Skeletal muscle tissue (tissue), 4 donors: ENCODE results near the gene EOMES. TPM values are rescaled to one million over a fixed set of nuclear protein-coding genes. Genes with fewer than 3 reads are reported as not detected.
A peak's percentile ranks its signal among the peaks of the same experiment; 100 is the strongest.

ENCODE experiments used
- H3K27ac ChIP-seq: one replicate; pipeline ENCODE4 v1.7.0; 2013; ENCODE audit warnings: mild to moderate bottlenecking, low read depth, low read length, inconsistent platforms
- H3K27me3 ChIP-seq, 3 donors: one replicate each; pipeline ENCODE4 v1.7.0; 2013; ENCODE audit warnings: low read length in 3 of 3; ENCODE audit not compliant: control insufficient read depth in 3 of 3, insufficient read depth in 3 of 3
- H3K36me3 ChIP-seq, 3 donors: one replicate each; pipeline ENCODE4 v1.7.0; 2013; ENCODE audit warnings: low read length in 3 of 3; ENCODE audit not compliant: control insufficient read depth in 3 of 3, insufficient read depth in 3 of 3
- H3K4me1 ChIP-seq, 3 donors: one replicate each; pipeline ENCODE4 v1.7.0; 2013; ENCODE audit warnings: low read length in 3 of 3, mild to moderate bottlenecking in 3 of 3; ENCODE audit not compliant: control insufficient read depth in 3 of 3, insufficient read depth in 3 of 3
- H3K4me3 ChIP-seq, 3 donors: one replicate each; pipeline ENCODE4 v1.7.0; 2013; ENCODE audit warnings: low read length in 3 of 3
- H3K9ac ChIP-seq, 3 donors: one replicate each; pipeline ENCODE4 v1.7.0; 2013; ENCODE audit warnings: low read length in 3 of 3, mild to moderate bottlenecking in 3 of 3, moderate library complexity in 2 of 3, low read depth in 1 of 3
- H3K9me3 ChIP-seq, 3 donors: one replicate each; pipeline ENCODE4 v1.7.0; 2013; ENCODE audit warnings: low read length in 3 of 3; ENCODE audit not compliant: control insufficient read depth in 3 of 3
- total RNA-seq: library from RNA; depleted of rRNA; stranded (reverse); fragments of >200 nt; gene quantifications from one replicate; pipeline ENCODE4 v1.2.3, GENCODE V29; 2014
- donor health status: Osteomylitis.

Gene EOMES
- total RNA-seq, 1 donor from 2014 or later = 0.52 TPM

GRCh38 chr3:27686642-27687041, 35.5 kb downstream of the EOMES start:
- Histone ChIP-seq H3K4me3 (no peak overlapping the region), H3K9me3 (peaks cover 0 to 3% (median 3%) of the 10 kb centered on the region in 3 donors), H3K27ac (no peak overlapping the region), H3K9ac (no peak overlapping the region), H3K4me1 (no peaks in the 10 kb centered on the region), H3K27me3 (no peaks in the 10 kb centered on the region), H3K36me3 (no peaks in the 10 kb centered on the region)

GRCh38 chr3:27685474-27685873, 36.6 kb downstream of the EOMES start:
- Histone ChIP-seq H3K36me3 (no peaks in the 10 kb centered on the region), H3K27ac (no peak overlapping the region), H3K4me3 (no peak overlapping the region), H3K4me1 (peaks cover 0 to 5% (median 0%) of the 10 kb centered on the region in 3 donors), H3K9me3 (peaks cover 0 to 3% (median 3%) of the 10 kb centered on the region in 3 donors), H3K27me3 (no peaks in the 10 kb centered on the region), H3K9ac (no peak overlapping the region)

- no peaks in the 10 kb centered on the region for H3K27me3 ChIP-seq
- peaks cover 0 to 5% (median 0%) of the 10 kb centered on the region in 3 donors for H3K4me1 ChIP-seq
- peaks cover 0 to 3% (median 2%) of the 10 kb centered on the region in 3 donors for H3K9me3 ChIP-seq
- no peak overlapping the region for H3K27ac ChIP-seq
- no peak overlapping the region for H3K9ac ChIP-seq
- H3K36me3 ChIP-seq = no peaks in the 10 kb centered on the region
- H3K4me3 ChIP-seq = no peak overlapping the region
Measured at GRCh38 chr3:27684302-27684701, 37.8 kb downstream of the EOMES start.

GRCh38 chr3:27681249-27681748, 40.8 kb downstream of the EOMES start:
- Histone ChIP-seq H3K9ac (peak overlapping the region in 1 of 3 donors; percentile 10), H3K4me1 (peaks cover 0 to 5% (median 2%) of the 10 kb centered on the region in 3 donors), H3K4me3 (peak overlapping the region in 1 of 3 donors; percentile 2), H3K36me3 (no peaks in the 10 kb centered on the region), H3K27ac (no peak overlapping the region), H3K9me3 (no peaks in the 10 kb centered on the region), H3K27me3 (no peaks in the 10 kb centered on the region)

- Histone ChIP-seq H3K4me3 (no peak overlapping the region), H3K27me3 (no peaks in the 10 kb centered on the region), H3K9ac (peak overlapping the region in 1 of 3 donors; percentile 10), H3K36me3 (no peaks in the 10 kb centered on the region), H3K27ac (no peak overlapping the region), H3K9me3 (no peaks in the 10 kb centered on the region), H3K4me1 (peaks cover 0 to 5% (median 2%) of the 10 kb centered on the region in 3 donors)
Measured at GRCh38 chr3:27680517-27681246, 41.4 kb downstream of the EOMES start.

- Histone ChIP-seq H3K4me1 (peaks cover 0 to 5% (median 2%) of the 10 kb centered on the region in 3 donors), H3K36me3 (no peaks in the 10 kb centered on the region), H3K4me3 (no peak overlapping the region), H3K9ac (no peak overlapping the region), H3K27me3 (no peaks in the 10 kb centered on the region), H3K27ac (no peak overlapping the region), H3K9me3 (no peaks in the 10 kb centered on the region)
Measured at GRCh38 chr3:27679691-27680090, 42.4 kb downstream of the EOMES start.

GRCh38 chr3:27678234-27678633, 43.9 kb downstream of the EOMES start:
- Histone ChIP-seq H3K27me3 (no peaks in the 10 kb centered on the region), H3K36me3 (no peaks in the 10 kb centered on the region), H3K9me3 (no peaks in the 10 kb centered on the region), H3K4me1 (peaks cover 0 to 5% (median 2%) of the 10 kb centered on the region in 3 donors), H3K4me3 (no peak overlapping the region), H3K9ac (no peak overlapping the region), H3K27ac (no peak overlapping the region)

GRCh38 chr3:27677565-27677964, 44.6 kb downstream of the EOMES start:
- no peaks in the 10 kb centered on the region for H3K27me3 ChIP-seq
- no peak overlapping the region for H3K4me3 ChIP-seq
- H3K4me1 ChIP-seq = peaks cover 0 to 5% (median 2%) of the 10 kb centered on the region in 3 donors
- H3K9me3 ChIP-seq = no peaks in the 10 kb centered on the region
- no peak overlapping the region for H3K27ac ChIP-seq
- H3K9ac ChIP-seq = no peak overlapping the region
- no peaks in the 10 kb centered on the region for H3K36me3 ChIP-seq

- peaks cover 0 to 2% (median 0%) of the 10 kb centered on the region in 3 donors for H3K4me1 ChIP-seq
- no peaks in the 10 kb centered on the region for H3K27me3 ChIP-seq
- no peaks in the 10 kb centered on the region for H3K9me3 ChIP-seq
- no peak overlapping the region for H3K4me3 ChIP-seq
- H3K9ac ChIP-seq = no peak overlapping the region
- no peak overlapping the region for H3K27ac ChIP-seq
- H3K36me3 ChIP-seq = no peaks in the 10 kb centered on the region
Measured at GRCh38 chr3:27675287-27675686, 46.8 kb downstream of the EOMES start.

GRCh38 chr3:27673701-27674100, 48.4 kb downstream of the EOMES start:
- Histone ChIP-seq H3K36me3 (no peaks in the 10 kb centered on the region), H3K9me3 (no peaks in the 10 kb centered on the region), H3K27ac (no peak overlapping the region), H3K4me1 (peaks cover 0 to 2% (median 0%) of the 10 kb centered on the region in 3 donors), H3K9ac (no peak overlapping the region), H3K4me3 (no peak overlapping the region), H3K27me3 (no peaks in the 10 kb centered on the region)
